ENCODE results near the gene RTN4R.

RTN4R gene

DNA sequence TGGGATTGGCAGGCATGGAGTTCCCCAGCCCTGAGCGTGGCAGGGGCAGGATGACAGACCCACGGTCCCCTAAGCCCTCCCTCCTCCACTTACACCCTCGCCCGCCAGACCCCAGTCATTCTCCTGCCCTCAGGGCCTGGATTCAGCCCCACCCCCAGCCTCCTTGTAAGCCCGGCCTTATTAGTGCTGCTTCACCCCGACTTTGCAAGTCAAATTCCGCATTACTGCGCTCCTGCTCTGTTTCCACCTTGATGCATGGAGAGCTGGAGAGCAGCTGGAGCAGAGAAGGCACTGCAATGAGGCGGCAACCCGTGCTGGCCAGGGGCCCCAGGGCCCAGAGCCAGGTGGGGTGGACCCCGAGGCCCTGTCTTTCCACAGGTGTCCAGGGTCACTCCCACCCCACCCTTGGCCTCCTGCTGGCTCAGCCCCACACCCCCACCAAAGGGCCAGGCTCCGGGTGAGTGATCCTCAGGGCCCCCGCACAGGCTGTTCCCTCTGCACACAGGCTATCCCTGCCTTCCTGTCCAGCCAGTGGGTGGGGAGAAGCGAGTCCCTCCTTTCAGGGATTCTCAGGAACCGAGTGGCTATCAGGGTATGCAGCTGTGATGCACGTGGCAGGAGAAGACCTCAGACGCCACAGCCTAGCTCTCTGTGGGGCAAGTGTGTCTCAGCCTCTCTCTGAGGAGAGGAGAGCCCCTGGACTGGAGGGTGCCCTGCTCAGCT, 36.4 kb downstream of the RTN4R start:
- TF ChIP-seq, protein P1, sequence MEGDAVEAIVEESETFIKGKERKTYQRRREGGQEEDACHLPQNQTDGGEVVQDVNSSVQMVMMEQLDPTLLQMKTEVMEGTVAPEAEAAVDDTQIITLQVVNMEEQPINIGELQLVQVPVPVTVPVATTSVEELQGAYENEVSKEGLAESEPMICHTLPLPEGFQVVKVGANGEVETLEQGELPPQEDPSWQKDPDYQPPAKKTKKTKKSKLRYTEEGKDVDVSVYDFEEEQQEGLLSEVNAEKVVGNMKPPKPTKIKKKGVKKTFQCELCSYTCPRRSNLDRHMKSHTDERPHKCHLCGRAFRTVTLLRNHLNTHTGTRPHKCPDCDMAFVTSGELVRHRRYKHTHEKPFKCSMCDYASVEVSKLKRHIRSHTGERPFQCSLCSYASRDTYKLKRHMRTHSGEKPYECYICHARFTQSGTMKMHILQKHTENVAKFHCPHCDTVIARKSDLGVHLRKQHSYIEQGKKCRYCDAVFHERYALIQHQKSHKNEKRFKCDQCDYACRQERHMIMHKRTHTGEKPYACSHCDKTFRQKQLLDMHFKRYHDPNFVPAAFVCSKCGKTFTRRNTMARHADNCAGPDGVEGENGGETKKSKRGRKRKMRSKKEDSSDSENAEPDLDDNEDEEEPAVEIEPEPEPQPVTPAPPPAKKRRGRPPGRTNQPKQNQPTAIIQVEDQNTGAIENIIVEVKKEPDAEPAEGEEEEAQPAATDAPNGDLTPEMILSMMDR (IDR thresholded peaks at IDR 0.05), result no peak
- H3K4me3 ChIP-seq, result no peak overlapping the region
- DNase-seq (ENCODE audit: low spot score), result no peak
- no peak overlapping the region for H3K27ac ChIP-seq

DNA sequence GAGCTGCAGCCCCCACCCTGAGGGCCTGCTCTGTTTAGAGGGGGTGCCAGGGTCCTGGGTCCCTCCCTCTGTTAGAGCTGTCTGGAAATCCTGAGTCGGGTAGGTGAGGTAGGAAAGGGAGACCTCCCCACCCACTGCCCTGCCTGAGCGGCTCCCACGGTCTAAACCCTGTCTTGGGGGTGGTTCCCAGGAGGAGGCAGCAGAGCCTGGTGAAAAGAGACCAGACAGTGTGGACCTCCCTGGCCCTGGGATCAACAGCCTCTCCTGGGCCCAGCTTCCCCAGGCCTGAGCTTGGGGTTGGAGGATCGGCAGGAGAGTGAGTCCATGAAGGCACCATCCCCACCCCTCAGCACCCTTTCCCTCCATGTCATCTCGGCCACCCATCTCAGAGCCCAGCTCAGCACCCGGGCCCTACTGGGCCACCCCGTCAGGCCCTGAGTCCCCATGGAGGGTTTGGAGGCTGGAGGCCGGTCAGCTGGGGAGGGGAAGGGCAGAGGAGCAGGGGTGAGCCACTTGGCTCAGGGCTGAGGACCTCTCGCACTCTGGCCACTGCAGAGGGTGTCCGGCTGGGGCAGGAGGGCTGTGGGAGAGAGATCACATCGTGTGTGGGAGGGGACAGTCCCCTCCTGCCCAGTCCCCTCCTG, 37.2 kb downstream of the RTN4R start:
- TF ChIP-seq, protein P1 (IDR thresholded peaks at IDR 0.05), result no peak
- no peak for DNase-seq (ENCODE audit: low spot score)
- Histone ChIP-seq H3K27ac (peak overlapping the region in 1 of 2 donors; percentile 76), H3K4me3 (no peak overlapping the region)

DNA sequence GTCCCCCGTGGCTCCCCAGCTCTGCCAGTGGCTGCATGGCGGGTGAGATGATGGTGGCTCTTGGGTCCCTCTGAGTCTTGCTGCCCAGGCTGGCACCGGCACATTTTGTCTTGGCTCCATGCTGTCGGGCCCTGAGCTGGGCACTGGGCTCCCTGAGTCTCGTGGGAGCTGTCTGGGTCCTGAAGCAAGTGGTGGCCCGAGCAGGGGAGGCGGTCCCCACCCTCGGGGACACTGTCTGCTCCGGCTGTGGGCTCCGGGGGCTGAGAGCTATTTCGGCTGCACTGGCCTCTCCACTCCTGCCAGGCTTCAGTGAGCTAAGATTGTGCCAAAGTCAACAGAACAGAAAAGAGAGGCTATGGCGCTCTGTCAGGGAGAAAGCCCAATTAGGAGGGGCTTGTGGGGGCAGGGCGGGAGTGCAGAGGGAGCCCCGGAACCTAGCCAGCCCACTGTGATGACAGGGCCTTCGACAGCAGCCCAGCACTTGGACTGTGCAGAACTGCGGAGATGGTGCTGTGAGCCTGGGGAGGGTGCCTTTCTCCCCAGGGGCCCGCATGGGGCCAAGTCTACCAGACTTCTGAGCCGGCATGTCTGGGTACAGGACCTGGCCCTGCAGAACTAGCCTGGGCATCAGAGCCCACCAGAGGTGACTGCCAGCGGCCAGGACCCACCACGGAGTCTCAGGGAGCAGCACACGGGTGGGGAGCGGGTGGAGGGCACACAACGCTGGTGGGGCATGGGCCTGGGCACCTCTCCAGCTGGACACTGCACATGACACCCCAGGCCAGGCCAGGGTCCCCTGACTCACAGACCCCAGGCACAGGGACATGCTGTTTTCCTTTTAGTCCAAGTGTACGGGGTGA, 38.0 kb downstream of the RTN4R start:
- TF ChIP-seq, protein P1 (IDR thresholded peaks at IDR 0.05), result no peak
- Histone ChIP-seq H3K27ac (peak overlapping the region; percentile 56 to 76), H3K4me3 (no peak overlapping the region)
- peak; percentile 90 for DNase-seq (ENCODE audit: low spot score)

DNA sequence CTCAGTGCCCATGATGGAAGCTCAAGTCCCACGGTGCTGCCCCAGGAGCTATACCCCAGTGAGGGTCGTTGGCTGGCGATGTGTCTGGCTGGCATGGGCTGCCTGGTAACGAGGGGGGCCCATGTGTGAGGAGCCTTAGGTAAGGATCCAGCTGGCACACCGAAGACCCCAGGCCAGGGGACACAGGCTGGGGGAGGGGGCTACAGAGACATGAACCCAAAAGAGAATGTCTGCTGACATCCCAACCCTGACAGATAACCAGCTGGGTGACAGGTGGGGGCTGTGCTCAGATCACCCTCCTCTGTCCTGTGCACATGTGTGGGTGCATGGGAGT, 39.2 kb downstream of the RTN4R start:
- no peak for DNase-seq (ENCODE audit: low spot score)
- H3K27ac ChIP-seq, result peak overlapping the region in 1 of 2 donors; percentile 76
- TF ChIP-seq, protein P1 (IDR thresholded peaks at IDR 0.05), result no peak
- no peak overlapping the region for H3K4me3 ChIP-seq

DNA sequence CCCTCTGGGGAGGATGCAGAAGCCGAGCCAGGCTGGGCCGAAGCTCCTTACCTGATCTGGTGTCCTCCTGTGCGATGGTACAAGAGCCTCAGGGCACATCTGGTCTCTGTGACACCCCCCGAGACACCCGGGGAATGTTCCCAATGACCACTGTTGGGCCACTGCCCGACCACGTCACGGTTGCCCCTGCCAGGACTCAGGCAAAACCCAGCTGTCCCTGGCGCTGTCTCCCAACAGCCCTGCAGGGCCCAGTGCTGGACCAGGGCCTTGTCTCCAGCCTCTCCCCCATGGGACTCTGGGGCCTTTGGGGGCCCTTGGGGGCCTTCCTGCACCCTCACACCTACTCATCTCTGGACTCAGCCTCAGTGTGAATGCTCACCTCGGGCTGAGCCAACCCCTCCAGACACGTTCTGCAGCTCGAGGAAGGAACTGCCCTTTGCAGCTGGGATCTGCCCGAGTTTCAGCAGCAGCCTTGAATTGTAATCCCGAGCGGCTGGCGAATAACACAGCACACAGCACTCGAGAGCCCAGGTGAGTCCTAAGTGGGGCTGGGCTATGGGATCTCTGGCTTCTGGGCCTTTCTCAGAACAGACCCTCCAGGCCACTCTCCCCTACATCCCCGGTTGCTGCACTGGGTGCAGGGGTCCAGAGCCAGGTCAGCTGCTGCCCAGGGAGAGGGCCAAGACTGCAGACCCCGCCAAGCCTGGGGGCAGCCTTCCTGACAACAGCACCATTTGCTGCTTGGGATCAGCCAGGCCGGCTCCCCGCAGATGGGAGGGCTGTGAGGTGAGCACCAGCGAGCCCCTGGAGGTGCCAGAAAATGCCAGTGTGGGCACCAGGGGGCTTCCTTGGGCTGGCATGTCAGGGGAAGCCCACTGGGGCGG, 39.8 kb downstream of the RTN4R start:
- TF ChIP-seq, protein P1 (IDR thresholded peaks at IDR 0.05), result no peak
- H3K27ac ChIP-seq, result peak overlapping the region in 1 of 2 donors; percentile 76
- no peak for DNase-seq (ENCODE audit: low spot score)
- H3K4me3 ChIP-seq, result no peak overlapping the region

DNA sequence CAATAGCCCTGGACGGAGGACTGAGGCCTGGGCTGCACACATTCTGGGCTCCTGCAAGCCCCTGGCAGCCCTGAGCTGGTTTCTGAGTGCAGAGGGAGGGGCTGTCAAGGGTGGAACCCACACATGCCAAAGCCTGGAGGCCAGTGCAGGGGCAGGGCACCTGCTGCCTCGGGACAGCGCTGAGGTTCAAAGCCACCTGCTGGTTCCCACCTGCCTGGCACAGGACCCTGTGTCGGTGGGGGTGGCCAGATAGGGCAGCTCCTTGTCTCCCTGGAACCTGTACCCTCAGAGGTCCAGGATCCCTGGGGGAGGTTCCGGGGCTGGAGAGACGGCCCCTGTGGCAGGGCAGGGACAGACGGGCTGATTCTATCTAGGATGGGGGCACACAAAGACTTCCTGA, 40.8 kb downstream of the RTN4R start:
- H3K4me3 ChIP-seq, result no peak overlapping the region
- H3K27ac ChIP-seq, result no peak overlapping the region
- DNase-seq (ENCODE audit: low spot score), result no peak
- TF ChIP-seq, protein P1 (IDR thresholded peaks at IDR 0.05), result no peak

Data from coronary artery (tissue), 2 donors.